Neural cell (in vitro differentiated cells): ENCODE measurements around the gene RAB9A. TPM values are rescaled to one million over a fixed set of nuclear protein-coding genes. Genes with fewer than 3 reads are reported as not detected.
"Not testable (repeated sequence)": the region's sequence is repeated elsewhere in the genome, so short reads cannot be mapped to it uniquely, and the experiment has no call there.

Source experiments
- H2AFZ ChIP-seq: fragments of 200-600, 300-800 bp; sonication (generic), shearing (Covaris generic); 2 replicates; pipeline ENCODE4 v1.6.0; 2014; ENCODE audit warnings: low read depth, mild to moderate bottlenecking, antibody characterized with exemption, low read length, moderate library complexity
- H3F3A ChIP-seq: fragments of 200-600 bp; shearing (Covaris generic); 2 replicates; pipeline ENCODE4 v1.6.1; 2016; ENCODE audit warnings: mild to moderate bottlenecking, moderate library complexity, mixed read lengths, antibody characterized with exemption, low read length; ENCODE audit not compliant: insufficient read depth, poor library complexity, severe bottlenecking
- H3K27ac ChIP-seq: fragments of 200-600, 300-800 bp; sonication (generic), shearing (Covaris generic); 2 replicates; pipeline ENCODE4 v1.5.1; 2014; ENCODE audit warnings: mild to moderate bottlenecking, low read length, moderate library complexity
- H3K27me3 ChIP-seq: fragments of 300-800, 200-600 bp; sonication (generic), shearing (Covaris generic); 2 replicates; pipeline ENCODE4 v1.6.0; 2014; ENCODE audit warnings: mild to moderate bottlenecking, low read depth, low read length, moderate library complexity; ENCODE audit not compliant: insufficient read depth
- H3K36me3 ChIP-seq: fragments of 300-800, 200-600 bp; sonication (generic), shearing (Covaris generic); 2 replicates; pipeline ENCODE4 v1.5.1; 2014; ENCODE audit warnings: mild to moderate bottlenecking, antibody characterized with exemption, low read length, moderate library complexity; ENCODE audit not compliant: insufficient read depth
- H3K4me2 ChIP-seq: fragments of 300-800, 200-600 bp; sonication (generic), shearing (Covaris generic); 2 replicates; pipeline ENCODE4 v1.6.0; 2014; ENCODE audit warnings: mild to moderate bottlenecking, low read length
- H3K4me3 ChIP-seq: fragments of 300-800, 200-600 bp; sonication (generic), shearing (Covaris generic); 2 replicates; pipeline ENCODE4 v1.5.1; 2014; ENCODE audit warnings: mild to moderate bottlenecking, low read length, moderate library complexity
- H3K79me2 ChIP-seq: fragments of 200-600 bp; shearing (Covaris generic); replicated peaks from 2 replicates; pipeline ENCODE4 v1.6.0; 2014; ENCODE audit warnings: mild to moderate bottlenecking, low read length, moderate library complexity; ENCODE audit not compliant: insufficient read depth
- H3K9ac ChIP-seq: fragments of 300-800, 200-600 bp; sonication (generic), shearing (Covaris generic); 2 replicates; pipeline ENCODE4 v1.6.1; 2016; ENCODE audit warnings: mild to moderate bottlenecking, low read length, mixed read lengths
- H3K9me2 ChIP-seq: fragments of 200-600 bp; shearing (Covaris generic); 2 replicates; pipeline ENCODE4 v1.6.1; 2016; ENCODE audit warnings: mild to moderate bottlenecking, low read length, mixed read lengths; ENCODE audit not compliant: insufficient read depth
- H3K9me3 ChIP-seq: fragments of 200-600, 300-800 bp; sonication (generic), shearing (Covaris generic); 2 replicates; pipeline ENCODE4 v1.6.1; 2016; ENCODE audit warnings: mild to moderate bottlenecking, mixed run types, low read length, moderate library complexity, mixed read lengths
- H4K20me1 ChIP-seq: fragments of 200-600 bp; shearing (Covaris generic); 2 replicates; pipeline ENCODE4 v1.6.1; 2016; ENCODE audit warnings: mild to moderate bottlenecking, mixed run types; ENCODE audit not compliant: insufficient read depth
- CTCF ChIP-seq: fragments of 450-650 bp; IDR thresholded peaks from 2 replicates; pipeline ENCODE4 v1.5.1; 2014; ENCODE audit warnings: antibody characterized with exemption, mild to moderate bottlenecking, moderate library complexity; ENCODE audit not compliant: poor library complexity, severe bottlenecking
- EP300 ChIP-seq: fragments of 450-650 bp; conservative IDR thresholded peaks from 2 replicates; pipeline ENCODE4 v1.6.1; 2014; ENCODE audit warnings: antibody characterized with exemption, mild to moderate bottlenecking, moderate library complexity; ENCODE audit not compliant: poor library complexity, severe bottlenecking
- EZH2 ChIP-seq: fragments of 200-600, 300-800 bp; shearing (Covaris generic), sonication (generic); IDR thresholded peaks from 2 replicates; pipeline ENCODE4 v1.6.1; 2014; ENCODE audit warnings: antibody characterized with exemption, low read length, borderline replicate concordance, mild to moderate bottlenecking; ENCODE audit not compliant: insufficient read depth, poor library complexity, severe bottlenecking
- MXI1 ChIP-seq: fragments of 450-650 bp; conservative IDR thresholded peaks from 2 replicates; pipeline ENCODE4 v1.6.1; 2014; ENCODE audit warnings: antibody characterized with exemption, mild to moderate bottlenecking; ENCODE audit not compliant: poor library complexity, severe bottlenecking
- POLR2AphosphoS5 ChIP-seq: IDR thresholded peaks from 2 replicates; pipeline ENCODE4 v1.6.1; 2012
- RAD21 ChIP-seq: fragments of 450-650 bp; conservative IDR thresholded peaks from 2 replicates; pipeline ENCODE4 v1.6.1; 2014; ENCODE audit warnings: antibody characterized with exemption, mild to moderate bottlenecking, moderate library complexity
- REST ChIP-seq: IDR thresholded peaks from 2 replicates; pipeline ENCODE4 v1.6.1; 2012; ENCODE audit warnings: borderline replicate concordance
- SMC3 ChIP-seq: fragments of 450-650 bp; conservative IDR thresholded peaks from 2 replicates; pipeline ENCODE4 v1.6.1; 2014; ENCODE audit warnings: antibody characterized with exemption, mild to moderate bottlenecking, moderate library complexity; ENCODE audit not compliant: poor library complexity
- TAF1 ChIP-seq: IDR thresholded peaks from 2 replicates; pipeline ENCODE4 v1.6.1; 2012; ENCODE audit warnings: low read depth
- polyA plus RNA-seq: library from polyadenylated mRNA; depleted of rRNA; stranded (reverse); fragments of >200 nt; gene quantifications from 2 replicates; pipeline ENCODE4 v1.2.3, GENCODE V29; 2014

RAB9A gene
- polyA plus RNA-seq, 1 donor from 2014 or later: 26.9 TPM

- TF ChIP-seq POLR2AphosphoS5 (no peak), CTCF (no peak), RAD21 (no peak), TAF1 (no peak), SMC3 (no peak), MXI1 (no peak), REST (no peak), EP300 (no peak), EZH2 (no peak)
- H3K4me2 ChIP-seq: no peak overlapping the region
- H4K20me1 ChIP-seq: no peaks in the 10 kb centered on the region
- no peaks in the 10 kb centered on the region for H3K36me3 ChIP-seq
- H3K9ac ChIP-seq: no peak overlapping the region
- no peak overlapping the region for H3K27ac ChIP-seq
- H2AFZ ChIP-seq: no peak overlapping the region
- no peaks in the 10 kb centered on the region for H3K9me3 ChIP-seq
- H3K79me2 ChIP-seq: no peaks in the 10 kb centered on the region
- no peak overlapping the region for H3K4me3 ChIP-seq
- no peaks in the 10 kb centered on the region for H3K9me2 ChIP-seq
- H3F3A ChIP-seq: no peaks in the 10 kb centered on the region
- H3K27me3 ChIP-seq: no peaks in the 10 kb centered on the region
Measured at GRCh38 chrX:13673016-13673415, 15.9 kb upstream of the RAB9A start.

GRCh38 chrX:13676885-13677284, 12.0 kb upstream of the RAB9A start:
- Histone ChIP-seq H3K27me3 (no peaks in the 10 kb centered on the region), H3K27ac (no peak overlapping the region), H3K4me3 (no peak overlapping the region), H3K4me2 (no peak overlapping the region), H3K9me2 (no peaks in the 10 kb centered on the region), H3K9me3 (no peaks in the 10 kb centered on the region), H3F3A (no peaks in the 10 kb centered on the region), H4K20me1 (no peaks in the 10 kb centered on the region), H2AFZ (no peak overlapping the region), H3K79me2 (no peaks in the 10 kb centered on the region), H3K36me3 (no peaks in the 10 kb centered on the region), H3K9ac (no peak overlapping the region)
- no peak for TF ChIP-seq SMC3
- TF ChIP-seq REST: no peak
- TF ChIP-seq EZH2: no peak
- TF ChIP-seq CTCF: no peak
- no peak for TF ChIP-seq MXI1
- TF ChIP-seq RAD21: no peak
- no peak for TF ChIP-seq EP300
- TF ChIP-seq TAF1: no peak

GRCh38 chrX:13679700-13680099, 9.2 kb upstream of the RAB9A start:
- H3K4me3 ChIP-seq, H3K9me3 ChIP-seq, H3K9ac ChIP-seq, H2AFZ ChIP-seq, H3F3A ChIP-seq, H3K27me3 ChIP-seq, H3K79me2 ChIP-seq, H3K9me2 ChIP-seq, H4K20me1 ChIP-seq, H3K27ac ChIP-seq, H3K4me2 ChIP-seq, H3K36me3 ChIP-seq: not testable (repeated sequence)
